Neuron (in vitro differentiated cells): ENCODE measurements around the gene RALGPS2.
A peak's percentile ranks its signal among the peaks of the same experiment; 100 is the strongest.

ENCODE experiments used
- H2AFZ ChIP-seq: one replicate; pipeline ENCODE4 v1.6.1; 2013; ENCODE audit warnings: low read depth, mild to moderate bottlenecking, inconsistent platforms, low read length, moderate library complexity
- H3K27me3 ChIP-seq: one replicate; pipeline ENCODE4 v1.6.1; 2013; ENCODE audit warnings: low read length; ENCODE audit not compliant: insufficient read depth
- H3K36me3 ChIP-seq: one replicate; pipeline ENCODE4 v1.6.1; 2013; ENCODE audit warnings: low read length; ENCODE audit not compliant: insufficient read depth
- H3K4me1 ChIP-seq: one replicate; pipeline ENCODE4 v1.6.1; 2013; ENCODE audit warnings: low read length; ENCODE audit not compliant: insufficient read depth
- H3K4me3 ChIP-seq: 2 replicates; pipeline ENCODE4 v1.5.1; 2013; ENCODE audit warnings: mild to moderate bottlenecking, low read length, moderate library complexity
- H3K9me3 ChIP-seq: one replicate; pipeline ENCODE4 v1.6.1; 2013; ENCODE audit warnings: low read length

The RALGPS2 gene

DNA sequence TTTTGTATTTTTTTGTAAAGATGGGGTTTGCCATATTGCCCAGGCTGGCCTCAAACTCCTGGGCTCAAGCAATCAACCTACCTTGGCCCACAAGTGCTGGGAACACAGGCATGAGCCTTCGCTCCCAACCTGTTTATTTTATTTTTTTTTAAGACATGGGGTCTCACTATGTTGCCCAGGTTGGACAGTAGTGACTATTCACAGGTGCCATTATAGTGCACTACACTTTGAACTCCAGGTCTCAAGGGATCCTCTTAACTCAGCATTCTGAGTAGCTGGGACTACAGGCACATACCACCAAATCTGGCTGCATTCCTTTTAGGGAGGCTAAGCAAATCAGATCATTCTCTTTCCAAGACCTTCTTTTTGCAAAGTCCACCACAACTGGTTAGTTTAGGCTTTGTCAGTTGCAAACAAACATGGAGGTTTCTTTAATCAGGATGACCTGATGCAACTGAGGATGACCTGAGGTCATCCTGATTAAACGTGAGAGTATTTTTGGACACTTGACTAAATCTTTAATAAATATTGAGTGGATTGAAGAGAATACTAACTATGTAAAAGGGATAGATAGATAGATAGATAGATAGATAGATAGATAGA is 30.0 kb upstream of the RALGPS2 start:
- Histone ChIP-seq H3K27me3 (no peaks in the 10 kb centered on the region), H3K4me1 (no peaks in the 10 kb centered on the region), H3K36me3 (no peaks in the 10 kb centered on the region), H2AFZ (no peak overlapping the region), H3K4me3 (no peak overlapping the region), H3K9me3 (no peaks in the 10 kb centered on the region)

DNA sequence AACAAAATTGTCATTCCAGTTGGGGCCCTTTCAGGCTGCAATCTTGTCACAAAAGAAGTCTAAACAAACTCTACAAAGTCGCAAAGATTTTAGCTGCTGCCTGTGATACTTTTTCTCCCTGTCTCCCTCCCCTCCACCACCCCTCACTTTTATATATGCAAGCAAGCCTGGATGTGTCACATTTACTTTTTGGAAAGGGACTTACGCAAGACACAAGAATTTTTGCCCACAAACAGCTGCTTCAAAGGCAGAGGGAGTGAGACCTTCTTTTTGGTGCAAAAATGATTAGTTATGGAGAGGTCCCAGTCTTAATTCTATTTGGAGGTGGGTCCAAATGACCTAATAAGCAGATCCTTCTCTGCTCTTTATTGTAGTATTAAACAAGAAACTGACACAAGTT is 22.9 kb upstream of the RALGPS2 start:
- Histone ChIP-seq H2AFZ (no peak overlapping the region), H3K27me3 (no peaks in the 10 kb centered on the region), H3K9me3 (no peaks in the 10 kb centered on the region), H3K36me3 (no peaks in the 10 kb centered on the region), H3K4me3 (no peak overlapping the region), H3K4me1 (peaks cover 5% of the 10 kb centered on the region)

DNA sequence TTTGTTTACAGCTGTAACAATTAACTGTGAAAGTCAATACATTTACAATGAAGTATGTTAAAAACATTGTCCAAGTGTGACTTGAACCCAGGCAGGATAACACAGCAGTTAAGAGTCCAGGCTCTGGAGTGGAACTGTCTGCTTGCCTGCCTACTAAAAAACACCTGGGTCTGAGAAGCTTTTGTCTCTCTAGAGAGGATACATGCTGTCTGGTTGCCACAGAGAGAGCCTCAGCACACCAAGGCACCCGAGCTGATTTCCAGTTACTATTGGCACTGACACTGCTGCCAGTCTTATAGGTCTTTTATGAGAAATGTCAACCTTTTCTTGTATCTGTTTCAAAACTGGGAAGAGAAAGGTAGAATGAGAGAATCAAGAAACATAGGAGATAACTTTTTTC is 20.2 kb upstream of the RALGPS2 start:
- Histone ChIP-seq H3K4me3 (no peak overlapping the region), H2AFZ (no peak overlapping the region), H3K27me3 (peaks cover 3% of the 10 kb centered on the region), H3K36me3 (no peaks in the 10 kb centered on the region), H3K9me3 (no peaks in the 10 kb centered on the region), H3K4me1 (peaks cover 5% of the 10 kb centered on the region)

DNA sequence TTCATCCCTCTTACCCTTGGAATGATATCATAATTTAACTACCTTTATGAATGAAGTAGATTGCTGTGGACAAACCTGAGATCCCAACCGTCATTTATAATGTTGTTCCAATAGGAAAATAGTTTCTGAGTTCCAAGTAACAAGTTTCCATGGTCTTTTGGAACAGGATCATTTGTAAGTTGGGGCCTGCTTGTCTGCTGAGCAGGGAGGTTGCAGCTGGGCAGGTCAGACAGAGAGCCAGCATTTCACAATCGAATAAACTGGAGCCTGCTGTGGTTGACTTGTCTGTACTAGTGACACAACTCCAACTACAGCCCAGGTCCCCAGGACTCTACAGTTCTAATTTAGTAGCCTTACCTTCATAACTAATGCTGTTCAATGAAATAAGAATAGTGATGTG is 18.6 kb upstream of the RALGPS2 start:
- Histone ChIP-seq H3K4me1 (peaks cover 5% of the 10 kb centered on the region), H2AFZ (no peak overlapping the region), H3K36me3 (no peaks in the 10 kb centered on the region), H3K27me3 (peaks cover 3% of the 10 kb centered on the region), H3K4me3 (no peak overlapping the region), H3K9me3 (no peaks in the 10 kb centered on the region)

DNA sequence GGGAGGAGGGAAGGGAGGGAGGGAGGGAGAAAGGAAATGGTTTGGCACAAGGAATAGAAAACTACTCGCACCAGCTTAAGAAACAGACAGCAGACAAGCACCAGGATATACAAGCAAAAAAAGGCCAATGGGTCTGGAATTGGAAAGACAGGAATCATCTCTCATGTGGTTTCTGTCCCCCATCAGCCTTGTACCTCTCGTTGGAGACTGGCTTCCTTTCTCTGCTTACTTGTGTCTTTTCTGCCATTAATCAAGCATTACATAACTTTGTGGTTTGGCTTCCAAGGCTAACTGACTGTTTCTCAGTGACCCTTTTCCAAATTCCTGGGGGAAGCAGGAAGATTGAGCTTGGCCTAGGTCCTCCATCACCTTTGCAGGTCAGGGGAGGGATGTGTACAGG is 11.8 kb upstream of the RALGPS2 start:
- Histone ChIP-seq H2AFZ (no peak overlapping the region), H3K27me3 (peaks cover 6% of the 10 kb centered on the region), H3K36me3 (no peaks in the 10 kb centered on the region), H3K4me1 (no peaks in the 10 kb centered on the region), H3K4me3 (no peak overlapping the region), H3K9me3 (no peaks in the 10 kb centered on the region)

DNA sequence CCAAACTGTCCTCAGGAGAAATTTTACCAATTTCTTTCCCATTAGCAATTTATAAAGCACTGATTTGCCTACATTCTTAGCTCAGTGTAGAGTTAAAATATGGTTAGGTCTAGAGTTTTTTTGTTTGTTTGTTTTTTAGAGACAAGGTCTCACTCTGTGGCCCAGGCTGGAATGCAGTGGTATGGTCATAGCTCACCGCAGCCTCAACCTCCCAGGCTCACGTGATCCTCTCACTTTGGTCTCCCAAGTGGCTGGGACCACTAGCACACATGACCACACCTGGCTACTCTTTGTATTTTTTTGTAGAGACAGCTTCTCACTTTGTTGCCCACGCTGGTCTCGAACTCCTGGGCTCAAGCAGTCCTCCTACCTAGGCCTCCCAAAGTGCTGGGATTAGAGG is 10.6 kb upstream of the RALGPS2 start:
- Histone ChIP-seq H3K9me3 (no peaks in the 10 kb centered on the region), H3K36me3 (no peaks in the 10 kb centered on the region), H3K27me3 (peaks cover 4% of the 10 kb centered on the region), H3K4me3 (no peak overlapping the region), H2AFZ (no peak overlapping the region), H3K4me1 (peaks cover 2% of the 10 kb centered on the region)

DNA sequence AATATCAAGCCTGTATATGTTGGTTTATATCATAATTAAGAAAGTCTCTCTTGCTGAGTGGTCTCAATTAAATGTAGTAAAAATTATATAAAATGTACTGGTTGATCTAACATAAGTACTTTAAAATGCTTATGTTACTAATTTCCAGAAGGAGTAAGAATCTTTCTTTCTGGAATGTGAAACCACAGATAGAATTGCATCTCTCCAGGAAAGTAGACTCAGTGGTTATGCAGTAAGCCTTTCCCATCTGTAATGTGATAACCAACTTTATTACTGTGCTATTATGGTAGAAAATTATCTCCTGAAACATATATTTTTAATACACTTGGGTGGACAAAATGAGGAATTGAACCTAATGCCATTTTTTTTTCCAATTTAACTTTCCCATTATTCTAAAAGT is 8.9 kb upstream of the RALGPS2 start:
- Histone ChIP-seq H3K27me3 (peaks cover 4% of the 10 kb centered on the region), H2AFZ (no peak overlapping the region), H3K9me3 (no peaks in the 10 kb centered on the region), H3K4me3 (no peak overlapping the region), H3K4me1 (peaks cover 4% of the 10 kb centered on the region), H3K36me3 (no peaks in the 10 kb centered on the region)

DNA sequence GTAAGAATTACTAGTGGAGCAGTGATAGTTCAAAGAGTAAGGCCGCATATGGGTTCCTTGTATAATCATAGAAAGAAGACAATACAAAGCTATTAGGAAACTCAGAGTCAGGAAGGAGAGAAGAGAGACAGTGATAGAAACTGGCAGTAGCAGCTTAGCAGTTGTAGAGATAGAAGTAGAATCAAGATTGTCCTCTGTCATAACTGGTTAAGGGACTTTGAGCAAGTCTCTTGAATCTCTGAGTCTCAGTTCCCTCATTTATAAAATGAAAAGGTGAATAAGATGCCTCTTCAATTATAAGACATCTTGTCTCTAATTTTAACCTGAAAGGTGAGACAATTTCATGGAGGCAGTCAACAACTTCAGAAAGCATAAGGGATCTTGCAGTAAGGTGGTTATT is 6.5 kb upstream of the RALGPS2 start:
- Histone ChIP-seq H2AFZ (no peak overlapping the region), H3K4me3 (no peak overlapping the region), H3K9me3 (no peaks in the 10 kb centered on the region), H3K4me1 (peaks cover 4% of the 10 kb centered on the region), H3K27me3 (peaks cover 4% of the 10 kb centered on the region), H3K36me3 (no peaks in the 10 kb centered on the region)

DNA sequence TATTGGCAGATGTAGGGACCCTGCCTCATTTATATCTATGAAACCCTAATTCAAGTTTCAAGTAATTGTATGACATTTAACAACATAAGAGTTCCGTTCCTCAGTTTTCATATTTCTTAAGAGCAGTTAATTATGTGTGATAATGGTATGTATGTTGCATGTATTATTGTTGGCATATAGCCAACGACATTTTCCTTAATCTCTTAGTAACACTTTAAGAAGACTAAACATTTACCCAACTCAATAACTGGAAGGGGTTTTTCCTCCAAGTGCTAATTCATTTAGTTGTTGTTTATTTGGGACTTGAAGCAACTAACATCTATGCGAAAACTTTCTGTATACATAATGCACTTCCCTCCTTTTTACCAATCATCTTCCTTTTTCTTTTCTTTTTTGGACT is 1.5 kb upstream of the RALGPS2 start:
- peaks cover 26% of the 10 kb centered on the region for H3K4me1 ChIP-seq
- no peak overlapping the region for H2AFZ ChIP-seq
- H3K36me3 ChIP-seq, result no peaks in the 10 kb centered on the region
- H3K4me3 ChIP-seq, result no peak overlapping the region
- no peaks in the 10 kb centered on the region for H3K9me3 ChIP-seq
- no peaks in the 10 kb centered on the region for H3K27me3 ChIP-seq

DNA sequence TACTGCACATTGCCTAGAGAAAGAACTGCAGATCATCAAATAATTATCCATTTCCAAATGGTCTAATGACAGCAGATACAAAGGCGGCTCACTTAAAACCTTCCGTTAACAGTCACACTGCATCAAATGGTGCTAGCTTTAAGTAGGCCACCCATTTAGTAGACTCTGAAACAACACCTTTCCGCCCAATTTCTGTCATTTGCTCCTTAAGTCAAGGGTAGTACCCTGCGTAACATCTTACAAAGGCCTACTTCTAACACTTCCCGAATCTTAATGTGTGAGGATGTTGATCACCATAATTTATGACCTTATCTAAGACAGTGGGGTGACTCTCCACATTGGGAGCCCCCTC is 692 bp upstream of the RALGPS2 start:
- H3K36me3 ChIP-seq, result no peaks in the 10 kb centered on the region
- peak overlapping the region; percentile 91 for H3K4me3 ChIP-seq
- no peaks in the 10 kb centered on the region for H3K27me3 ChIP-seq
- H2AFZ ChIP-seq, result peak overlapping the region; percentile 98
- peaks cover 26% of the 10 kb centered on the region for H3K4me1 ChIP-seq
- no peaks in the 10 kb centered on the region for H3K9me3 ChIP-seq

DNA sequence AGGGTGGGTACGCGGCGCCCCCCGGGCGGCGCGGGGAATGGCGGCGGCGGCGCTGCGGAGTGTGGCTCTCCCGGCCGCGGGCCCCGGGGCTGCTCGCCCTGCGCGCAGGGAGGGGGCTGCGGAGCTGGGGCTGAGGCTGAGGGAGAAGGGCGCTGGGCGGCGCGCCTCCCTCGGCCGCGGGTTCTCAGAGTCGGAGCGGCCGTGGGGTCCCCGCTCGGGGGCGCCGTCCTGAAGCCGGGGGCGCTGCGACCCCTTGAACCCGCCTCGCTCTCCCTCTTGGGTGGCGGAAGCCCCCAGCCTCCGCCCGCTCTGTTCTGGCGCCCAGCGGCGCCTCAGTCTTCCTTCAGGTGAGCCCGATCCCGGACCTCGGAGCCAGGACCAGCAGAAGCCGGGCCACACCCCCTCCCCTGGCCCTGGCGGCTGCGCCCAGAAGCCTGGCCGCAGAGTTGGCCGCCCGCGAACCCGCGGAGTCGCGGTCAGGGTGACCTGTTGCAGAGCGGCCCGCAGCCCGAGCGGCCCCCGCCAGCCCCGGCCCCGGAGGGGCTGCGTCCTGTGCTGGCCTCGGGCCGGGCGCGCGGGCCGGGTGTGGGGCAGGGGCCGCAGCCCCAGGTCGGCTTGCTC is 532 bp downstream of the RALGPS2 start:
- peak overlapping the region; percentile 98 for H2AFZ ChIP-seq
- H3K9me3 ChIP-seq, result peaks cover 3% of the 10 kb centered on the region
- H3K36me3 ChIP-seq, result no peaks in the 10 kb centered on the region
- no peaks in the 10 kb centered on the region for H3K27me3 ChIP-seq
- H3K4me3 ChIP-seq, result peak overlapping the region; percentile 91
- H3K4me1 ChIP-seq, result peaks cover 23% of the 10 kb centered on the region

DNA sequence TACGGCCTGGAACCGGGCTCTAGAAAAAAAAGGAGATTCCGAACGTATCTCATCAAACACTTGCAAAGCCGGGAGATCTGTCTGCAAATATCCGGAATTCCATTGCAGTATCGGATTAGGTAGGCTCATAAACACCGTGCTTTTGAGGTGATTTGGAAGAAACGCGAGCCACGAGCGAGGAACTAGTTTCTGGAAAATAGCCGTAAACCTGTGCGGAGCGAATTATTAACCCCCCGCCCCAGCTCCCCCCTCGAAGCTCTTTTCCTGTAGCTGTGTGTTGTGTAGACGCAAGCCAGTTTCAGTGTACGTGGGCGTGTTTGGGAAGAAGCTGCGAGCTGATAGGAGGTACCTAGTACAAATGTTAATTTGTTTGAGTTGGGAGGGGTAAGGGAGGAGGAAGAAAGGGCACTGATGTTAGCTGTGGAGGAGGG is 1.1 kb downstream of the RALGPS2 start:
- H3K36me3 ChIP-seq, result no peaks in the 10 kb centered on the region
- H2AFZ ChIP-seq, result peak overlapping the region; percentile 98
- H3K4me3 ChIP-seq, result peak overlapping the region; percentile 91
- peaks cover 6% of the 10 kb centered on the region for H3K9me3 ChIP-seq
- no peaks in the 10 kb centered on the region for H3K27me3 ChIP-seq
- H3K4me1 ChIP-seq, result peaks cover 23% of the 10 kb centered on the region

DNA sequence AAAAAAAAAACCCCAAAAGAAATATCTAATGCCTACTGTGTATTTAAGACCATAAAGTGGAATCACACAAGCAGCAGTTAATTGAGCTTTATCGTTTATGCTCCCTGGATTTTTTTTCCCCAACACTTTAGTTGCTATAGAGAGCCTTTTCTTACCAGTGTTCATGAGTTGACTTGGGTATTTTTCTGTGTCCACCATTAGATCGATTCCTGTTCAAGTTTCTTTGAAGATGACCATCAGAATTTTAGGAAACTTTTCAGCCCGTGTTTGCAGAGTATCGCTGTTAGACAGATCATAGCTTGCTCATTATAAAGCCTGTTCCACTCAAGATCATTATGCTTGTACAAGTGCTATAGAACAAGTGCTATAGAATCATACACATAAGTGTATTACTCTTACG is 1.5 kb downstream of the RALGPS2 start:
- H3K9me3 ChIP-seq, result peaks cover 6% of the 10 kb centered on the region
- H3K36me3 ChIP-seq, result no peaks in the 10 kb centered on the region
- peaks cover 23% of the 10 kb centered on the region for H3K4me1 ChIP-seq
- peak overlapping the region; percentile 98 for H2AFZ ChIP-seq
- H3K4me3 ChIP-seq, result peak overlapping the region; percentile 91
- no peaks in the 10 kb centered on the region for H3K27me3 ChIP-seq
